GM12874 (cell line): Measurements from ENCODE around the gene DDO.

Source experiments
- TF ChIP-seq, protein P1 (sequence below): IDR thresholded peaks from 2 replicates; pipeline ENCODE4 v1.5.1; 2011; ENCODE audit warnings: low read depth, mild to moderate bottlenecking, control low read depth, low read length, moderate library complexity; ENCODE audit not compliant: insufficient read depth

Gene DDO

DNA sequence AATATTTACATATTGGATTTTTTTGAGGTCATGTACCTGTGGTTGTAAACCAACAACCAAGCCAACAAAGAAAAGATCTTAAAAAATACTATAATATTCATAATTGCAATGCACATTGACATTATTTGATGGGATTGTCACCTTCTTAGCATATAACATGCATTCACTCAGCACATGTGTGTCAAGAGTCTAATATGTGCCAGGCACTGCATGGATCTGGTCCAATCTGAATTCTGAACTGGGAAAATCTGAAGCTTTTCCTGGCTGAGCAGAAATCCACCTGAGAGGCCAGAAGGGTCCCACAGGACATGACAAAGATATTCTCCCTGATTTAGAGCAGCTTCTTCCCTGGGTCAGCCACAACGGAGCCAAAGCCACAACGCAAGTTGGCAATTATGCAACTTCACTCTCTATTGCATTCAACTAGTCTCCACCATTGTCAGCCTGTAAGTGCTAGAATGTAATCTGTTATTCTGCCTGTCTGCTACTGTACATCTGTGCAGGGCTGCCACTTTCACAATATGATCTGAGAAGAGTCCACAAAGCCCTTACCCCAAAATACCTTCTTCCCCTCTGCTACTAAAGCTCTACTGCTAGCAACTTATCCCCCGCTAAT, 17.0 kb upstream of the DDO start:
- TF ChIP-seq, protein P1, sequence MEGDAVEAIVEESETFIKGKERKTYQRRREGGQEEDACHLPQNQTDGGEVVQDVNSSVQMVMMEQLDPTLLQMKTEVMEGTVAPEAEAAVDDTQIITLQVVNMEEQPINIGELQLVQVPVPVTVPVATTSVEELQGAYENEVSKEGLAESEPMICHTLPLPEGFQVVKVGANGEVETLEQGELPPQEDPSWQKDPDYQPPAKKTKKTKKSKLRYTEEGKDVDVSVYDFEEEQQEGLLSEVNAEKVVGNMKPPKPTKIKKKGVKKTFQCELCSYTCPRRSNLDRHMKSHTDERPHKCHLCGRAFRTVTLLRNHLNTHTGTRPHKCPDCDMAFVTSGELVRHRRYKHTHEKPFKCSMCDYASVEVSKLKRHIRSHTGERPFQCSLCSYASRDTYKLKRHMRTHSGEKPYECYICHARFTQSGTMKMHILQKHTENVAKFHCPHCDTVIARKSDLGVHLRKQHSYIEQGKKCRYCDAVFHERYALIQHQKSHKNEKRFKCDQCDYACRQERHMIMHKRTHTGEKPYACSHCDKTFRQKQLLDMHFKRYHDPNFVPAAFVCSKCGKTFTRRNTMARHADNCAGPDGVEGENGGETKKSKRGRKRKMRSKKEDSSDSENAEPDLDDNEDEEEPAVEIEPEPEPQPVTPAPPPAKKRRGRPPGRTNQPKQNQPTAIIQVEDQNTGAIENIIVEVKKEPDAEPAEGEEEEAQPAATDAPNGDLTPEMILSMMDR: no peak

DNA sequence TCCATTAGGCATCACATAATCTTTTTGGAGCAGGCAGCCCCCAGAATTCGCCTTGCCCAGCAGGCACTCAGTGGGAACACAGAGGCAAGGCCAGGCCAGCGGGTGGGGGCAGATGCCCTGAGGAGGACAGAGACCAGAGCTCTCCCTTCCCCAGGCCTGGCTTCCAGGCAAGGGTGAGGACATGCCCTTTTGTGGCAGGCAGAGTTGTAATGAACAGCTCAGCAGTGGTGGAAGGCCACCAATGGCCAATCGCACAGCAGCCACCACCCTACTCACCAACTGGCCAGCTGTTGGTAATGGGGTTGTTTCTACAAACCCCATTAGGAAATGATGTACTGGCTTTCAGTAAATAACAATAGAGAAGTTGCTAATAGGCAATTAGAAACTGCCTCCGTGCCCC, 15.4 kb upstream of the DDO start:
- TF ChIP-seq, protein P1: no peak

GRCh38 chr6:110430236-110430635, 14.9 kb upstream of the DDO start:
- TF ChIP-seq, protein P1: no peak

- TF ChIP-seq, protein P1: no peak
Measured at GRCh38 chr6:110428153-110428552, 12.8 kb upstream of the DDO start.

DNA sequence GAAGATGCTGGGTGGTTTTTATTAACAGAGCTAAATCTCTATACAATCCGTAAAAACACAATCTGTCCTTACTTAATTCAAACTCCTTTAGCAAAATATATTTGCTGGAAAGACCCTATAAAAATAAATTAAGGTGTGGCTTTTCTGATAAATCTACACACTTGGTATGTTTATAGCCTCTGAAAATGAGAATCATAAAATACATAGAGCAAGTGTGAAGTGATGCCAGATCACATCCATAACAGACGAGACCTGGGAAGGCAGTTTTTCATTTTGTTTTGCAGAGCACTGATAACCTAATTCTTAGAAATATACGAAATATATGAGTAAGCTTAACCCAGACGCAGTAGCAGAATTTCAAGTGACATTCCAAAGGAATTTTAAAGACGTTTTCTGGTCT, 10.4 kb upstream of the DDO start:
- TF ChIP-seq, protein P1: no peak

DNA sequence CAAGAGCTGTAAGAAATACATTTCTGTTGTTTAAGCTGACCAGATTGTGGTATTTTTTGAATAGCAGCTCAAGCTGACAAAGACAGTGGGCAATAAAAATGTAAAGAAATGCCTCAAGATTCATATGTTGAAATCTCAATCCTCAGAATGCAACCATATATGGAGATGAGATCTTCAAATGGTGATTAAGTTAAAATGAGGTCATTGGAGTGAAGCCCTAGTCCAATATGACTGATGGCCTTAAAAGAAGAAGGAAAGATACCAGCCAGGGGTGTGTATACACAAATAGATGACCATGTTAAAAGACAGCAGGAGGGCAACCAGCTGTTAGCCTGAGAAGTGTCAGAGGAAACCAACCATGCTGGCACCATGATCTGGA, 7.1 kb upstream of the DDO start:
- TF ChIP-seq, protein P1: no peak

GRCh38 chr6:110421749-110422443, 6.5 kb upstream of the DDO start:
- TF ChIP-seq, protein P1: no peak
